22Rv1 (cell line): ENCODE data around the gene UNG.

Experiments used
- ZFX ChIP-seq: fragments of 450-650 bp; IDR thresholded peaks from 2 replicates; pipeline ENCODE4 v1.6.1; 2017; ENCODE audit warnings: antibody characterized with exemption, borderline replicate concordance
- TF ChIP-seq, protein P1 (sequence below): fragments of 450-650 bp; IDR thresholded peaks from 2 replicates; pipeline ENCODE4 v1.5.1; 2017; ENCODE audit warnings: mild to moderate bottlenecking

GRCh38 chr12:109153821-109154441 is 56.5 kb downstream of the UNG start:
- TF ChIP-seq, protein P1, sequence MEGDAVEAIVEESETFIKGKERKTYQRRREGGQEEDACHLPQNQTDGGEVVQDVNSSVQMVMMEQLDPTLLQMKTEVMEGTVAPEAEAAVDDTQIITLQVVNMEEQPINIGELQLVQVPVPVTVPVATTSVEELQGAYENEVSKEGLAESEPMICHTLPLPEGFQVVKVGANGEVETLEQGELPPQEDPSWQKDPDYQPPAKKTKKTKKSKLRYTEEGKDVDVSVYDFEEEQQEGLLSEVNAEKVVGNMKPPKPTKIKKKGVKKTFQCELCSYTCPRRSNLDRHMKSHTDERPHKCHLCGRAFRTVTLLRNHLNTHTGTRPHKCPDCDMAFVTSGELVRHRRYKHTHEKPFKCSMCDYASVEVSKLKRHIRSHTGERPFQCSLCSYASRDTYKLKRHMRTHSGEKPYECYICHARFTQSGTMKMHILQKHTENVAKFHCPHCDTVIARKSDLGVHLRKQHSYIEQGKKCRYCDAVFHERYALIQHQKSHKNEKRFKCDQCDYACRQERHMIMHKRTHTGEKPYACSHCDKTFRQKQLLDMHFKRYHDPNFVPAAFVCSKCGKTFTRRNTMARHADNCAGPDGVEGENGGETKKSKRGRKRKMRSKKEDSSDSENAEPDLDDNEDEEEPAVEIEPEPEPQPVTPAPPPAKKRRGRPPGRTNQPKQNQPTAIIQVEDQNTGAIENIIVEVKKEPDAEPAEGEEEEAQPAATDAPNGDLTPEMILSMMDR, result no peak
- no peak for TF ChIP-seq ZFX
